Urothelium cell line (cell line): ENCODE data around the gene STEAP4.

ENCODE experiments used
- DNase-seq: peaks from one replicate; pipeline ENCODE4 v3.0.0; 2011; ENCODE audit warnings: low spot score, mixed read lengths
- FAIRE-seq: peaks from 2 replicates; lab custom pipeline; 2011; peaks lifted over from hg19 to GRCh38; lab: Jason Lieb, UNC

The STEAP4 gene

GRCh38 chr7:88314061-88314491 lies 7.4 kb upstream of the STEAP4 start:
- FAIRE-seq (no peak), DNase-seq (no peak)

GRCh38 chr7:88312061-88312663 lies 5.5 kb upstream of the STEAP4 start:
- DNase-seq (no peak), FAIRE-seq (no peak)

GRCh38 chr7:88311675-88312036 lies 5.0 kb upstream of the STEAP4 start:
- no peak for FAIRE-seq
- no peak for DNase-seq

- FAIRE-seq (peak; percentile 61), DNase-seq (no peak)
Measured at GRCh38 chr7:88310956-88311674, 4.4 kb upstream of the STEAP4 start.

GRCh38 chr7:88309819-88310218 lies 3.1 kb upstream of the STEAP4 start:
- DNase-seq (no peak), FAIRE-seq (no peak)

- DNase-seq = no peak
- FAIRE-seq = peak; percentile 82
Measured at GRCh38 chr7:88307823-88308222, 1.1 kb upstream of the STEAP4 start.

GRCh38 chr7:88307412-88307811 lies 718 bp upstream of the STEAP4 start:
- FAIRE-seq = no peak
- DNase-seq = no peak

- FAIRE-seq = no peak
Measured at GRCh38 chr7:88305044-88305443, 1.6 kb downstream of the STEAP4 start.

GRCh38 chr7:88302486-88302885 lies 4.2 kb downstream of the STEAP4 start:
- no peak for FAIRE-seq
- peak; percentile 53 for DNase-seq

More at GRCh38 chr7:88305044-88305443, 1.6 kb downstream of the STEAP4 start:
- no peak for DNase-seq

GRCh38 chr7:88301924-88302323 lies 4.8 kb downstream of the STEAP4 start:
- FAIRE-seq (no peak), DNase-seq (no peak)

GRCh38 chr7:88300401-88300945 lies 6.2 kb downstream of the STEAP4 start:
- DNase-seq (peak; percentile 40), FAIRE-seq (no peak)

GRCh38 chr7:88299126-88299525 lies 7.6 kb downstream of the STEAP4 start:
- DNase-seq (no peak), FAIRE-seq (no peak)

- no peak for FAIRE-seq
- no peak for DNase-seq
Measured at GRCh38 chr7:88293866-88294265, 12.8 kb downstream of the STEAP4 start.

- DNase-seq = peak; percentile 59
- no peak for FAIRE-seq
Measured at GRCh38 chr7:88291398-88292173, 15.1 kb downstream of the STEAP4 start.

- no peak for FAIRE-seq
- DNase-seq = no peak
Measured at GRCh38 chr7:88290491-88290890, 16.2 kb downstream of the STEAP4 start.

- DNase-seq = peak; percentile 61
- FAIRE-seq = peak; percentile 77
Measured at GRCh38 chr7:88289564-88290025, 17.1 kb downstream of the STEAP4 start.

GRCh38 chr7:88281749-88282148 lies 24.9 kb downstream of the STEAP4 start:
- no peak for DNase-seq
- no peak for FAIRE-seq

- no peak for DNase-seq
- no peak for FAIRE-seq
Measured at GRCh38 chr7:88280801-88281200, 25.9 kb downstream of the STEAP4 start.

GRCh38 chr7:88279323-88279722 lies 27.4 kb downstream of the STEAP4 start:
- DNase-seq = no peak
- FAIRE-seq = no peak

GRCh38 chr7:88278881-88279280 lies 27.8 kb downstream of the STEAP4 start:
- no peak for FAIRE-seq
- DNase-seq = no peak

GRCh38 chr7:88276605-88277153 lies 30.0 kb downstream of the STEAP4 start:
- DNase-seq (no peak), FAIRE-seq (no peak)
